Kasumi-1 (cell line): ENCODE results near the gene HSD17B12.
"Not testable (repeated sequence)": the region's sequence is repeated elsewhere in the genome, so short reads cannot be mapped to it uniquely, and the experiment has no call there.

Experiments used
- DNase-seq, 2 experiments: peaks; one replicate each; lab custom pipeline; 2025; lab: John Stamatoyannopoulos, UW

The HSD17B12 gene

DNA sequence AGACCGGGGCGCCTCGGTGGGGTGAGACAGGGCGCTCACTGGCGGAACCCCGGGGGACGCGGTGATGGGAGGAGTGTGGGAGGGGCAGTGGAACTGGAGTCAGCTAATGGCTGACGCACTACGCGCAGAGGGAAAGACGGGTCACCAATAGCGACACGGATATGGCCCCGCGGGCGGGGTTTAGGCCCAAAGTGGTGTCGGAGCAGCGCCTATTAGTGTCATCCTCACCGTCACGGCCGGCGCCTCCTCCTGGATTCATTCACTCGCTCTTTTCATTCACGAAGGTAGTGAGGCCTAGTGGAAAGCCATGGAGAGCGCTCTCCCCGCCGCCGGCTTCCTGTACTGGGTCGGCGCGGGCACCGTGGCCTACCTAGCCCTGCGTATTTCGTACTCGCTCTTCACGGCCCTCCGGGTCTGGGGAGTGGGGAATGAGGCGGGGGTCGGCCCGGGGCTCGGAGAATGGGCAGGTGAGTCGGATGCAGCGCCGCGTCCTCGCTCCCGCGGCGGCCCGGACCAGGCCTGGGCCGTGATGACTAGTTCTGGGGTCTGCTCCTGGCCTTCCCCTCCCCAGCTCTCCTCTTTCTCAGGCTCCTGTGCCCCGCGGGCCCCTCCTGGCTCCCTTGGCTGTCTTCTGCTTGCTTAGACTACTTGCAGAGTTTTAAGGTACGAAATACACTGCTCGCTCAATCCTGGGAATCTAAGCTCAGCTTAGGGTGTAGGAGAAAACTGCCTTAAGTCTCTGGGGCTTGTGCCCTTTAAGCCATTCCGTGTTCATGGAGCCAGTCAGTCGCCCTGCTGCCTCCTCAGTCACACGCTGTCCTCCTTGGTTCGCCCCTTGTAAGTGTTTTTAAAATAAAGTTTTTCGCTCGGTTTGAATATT lies at the start of gene HSD17B12:
Gene HSD17B12 (plus strand): TSS at position 218 of the 880 bp plus-strand sequence. CDS start 90 bp downstream, at position 308.
- peak; percentile 99 to 100 for DNase-seq

DNA sequence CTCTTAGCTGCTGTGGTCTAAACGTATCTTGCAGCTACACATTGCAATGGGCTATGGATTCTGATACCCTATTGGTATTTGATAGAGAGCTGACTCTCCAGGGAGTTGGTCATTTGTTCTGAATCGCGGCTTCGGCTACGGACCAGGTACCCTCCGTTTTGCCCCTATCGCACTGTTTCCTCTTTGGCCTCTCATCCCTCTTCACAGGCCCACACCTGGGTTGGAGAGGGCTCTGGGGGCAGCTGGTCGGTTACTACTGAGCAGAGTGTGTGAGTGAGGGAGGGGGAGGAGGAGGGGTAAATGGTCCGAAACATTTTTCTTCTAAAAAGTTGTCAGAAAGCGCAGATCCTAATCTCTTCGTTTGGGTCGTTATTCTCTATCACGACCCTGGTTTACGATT lies 48.8 kb upstream of the HSD17B12 start:
- DNase-seq, result no peak

DNA sequence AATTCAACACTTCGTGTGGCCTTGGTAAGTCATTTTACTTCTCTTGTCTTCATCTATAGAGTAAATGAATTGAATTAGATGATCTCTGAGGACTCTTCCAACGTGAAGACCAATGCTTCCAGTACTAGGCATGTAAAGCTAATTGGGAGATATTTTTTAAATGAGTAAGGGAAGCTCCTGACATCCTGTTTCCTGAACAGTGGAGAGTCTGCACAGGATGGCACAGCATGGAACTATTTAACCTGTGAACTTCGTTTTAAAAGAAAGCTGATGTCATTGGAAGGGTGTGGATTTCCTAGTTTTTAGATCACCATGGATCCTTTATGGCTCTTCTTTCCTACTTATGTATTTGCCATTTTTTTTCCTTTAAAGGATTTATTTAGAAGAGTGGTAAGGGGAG lies 48.4 kb upstream of the HSD17B12 start:
- DNase-seq, result no peak

DNA sequence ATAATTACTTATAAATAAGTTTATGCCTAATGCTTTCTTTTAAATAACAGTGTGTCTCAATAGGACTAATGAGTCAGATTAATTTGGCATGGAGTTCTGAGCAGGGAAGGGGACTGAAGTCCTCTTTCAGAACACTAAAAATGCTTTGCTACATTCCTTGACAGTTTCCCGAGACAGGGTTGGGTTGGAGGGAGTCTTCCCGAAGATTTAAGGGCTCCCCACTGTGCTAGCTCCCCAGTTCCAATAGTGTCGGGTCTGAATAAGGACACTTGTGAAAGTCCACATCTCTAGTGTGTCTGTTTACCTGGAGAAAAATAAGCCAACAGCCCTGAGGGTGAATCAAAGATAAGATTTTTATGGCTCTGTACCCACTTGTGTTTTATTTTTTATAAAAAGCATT lies 41.8 kb upstream of the HSD17B12 start:
- no peak for DNase-seq

DNA sequence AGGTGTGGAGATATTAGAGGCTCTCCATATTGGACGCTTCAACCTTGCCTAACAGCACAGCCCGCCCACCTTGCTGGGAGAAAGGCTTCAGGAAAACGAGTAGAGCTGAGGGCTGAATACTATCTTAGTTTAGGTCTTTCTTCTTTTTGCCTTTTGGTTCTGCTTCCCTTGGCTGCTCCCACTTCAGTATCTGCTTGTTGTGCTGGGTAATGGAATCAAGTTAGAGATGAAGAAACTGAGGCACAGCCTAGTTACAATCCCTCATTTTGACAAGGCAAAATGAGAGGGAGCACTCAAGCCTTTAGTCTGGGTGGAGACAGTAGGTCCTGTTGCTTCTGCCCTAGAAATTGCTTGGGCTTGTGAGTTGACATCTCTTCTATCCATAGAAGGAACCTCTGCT lies 41.3 kb upstream of the HSD17B12 start:
- DNase-seq, result no peak

DNA sequence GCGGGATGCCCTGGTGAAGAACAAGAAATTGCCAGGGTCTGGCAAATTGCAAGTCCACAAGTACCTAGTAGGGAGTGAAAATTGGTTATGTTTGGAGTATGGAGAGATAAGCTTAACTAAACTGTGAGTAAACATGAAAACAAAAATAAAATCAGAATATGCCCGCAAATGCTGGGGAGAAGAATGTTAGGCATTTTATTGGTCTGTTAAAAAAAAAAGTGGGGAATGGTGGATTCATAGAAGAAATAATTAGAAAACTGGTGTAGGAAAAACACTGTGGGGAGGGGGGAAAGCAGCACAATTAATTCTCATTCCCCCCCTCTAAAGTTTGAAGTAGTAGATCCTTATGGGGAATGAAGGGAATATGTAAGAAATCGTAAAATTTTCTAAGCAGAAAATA lies 40.6 kb upstream of the HSD17B12 start:
- no peak for DNase-seq

DNA sequence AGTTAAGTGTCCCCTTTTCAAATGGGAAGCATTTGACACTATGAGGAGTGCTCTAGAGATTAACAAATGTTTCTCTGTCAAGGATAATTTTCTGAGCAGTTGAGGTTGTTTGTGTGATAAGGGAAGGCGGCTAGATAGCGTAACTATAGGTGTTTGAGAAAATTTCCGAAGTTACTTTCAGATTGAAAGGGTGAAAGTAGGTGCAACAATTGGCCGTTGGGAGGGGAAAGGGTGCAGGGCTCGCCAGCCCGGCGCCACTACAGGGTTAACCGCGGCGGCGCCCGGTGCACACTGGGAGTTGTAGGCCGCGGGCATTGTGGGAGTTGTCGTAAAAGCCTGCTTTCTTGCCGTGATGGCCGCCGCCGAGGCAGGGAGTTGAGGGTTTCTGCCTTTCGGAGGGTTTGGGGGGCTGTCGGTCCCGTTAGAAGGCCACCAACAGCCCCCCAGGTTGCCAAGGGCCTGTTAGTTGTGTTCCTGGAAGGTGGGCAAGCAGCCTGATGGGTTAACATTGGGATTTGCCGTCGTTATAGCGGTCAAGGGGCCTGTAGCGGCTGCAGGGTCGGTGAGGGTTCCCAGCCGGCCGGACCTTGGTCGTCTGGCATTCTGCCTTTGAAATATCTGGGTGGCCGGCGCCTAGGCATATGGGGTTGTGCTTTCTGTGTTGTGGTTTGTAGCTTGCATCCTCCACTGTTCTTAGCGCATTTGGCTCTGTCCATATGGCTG lies 36.5 kb upstream of the HSD17B12 start:
- DNase-seq, result peak; percentile 78 to 86

DNA sequence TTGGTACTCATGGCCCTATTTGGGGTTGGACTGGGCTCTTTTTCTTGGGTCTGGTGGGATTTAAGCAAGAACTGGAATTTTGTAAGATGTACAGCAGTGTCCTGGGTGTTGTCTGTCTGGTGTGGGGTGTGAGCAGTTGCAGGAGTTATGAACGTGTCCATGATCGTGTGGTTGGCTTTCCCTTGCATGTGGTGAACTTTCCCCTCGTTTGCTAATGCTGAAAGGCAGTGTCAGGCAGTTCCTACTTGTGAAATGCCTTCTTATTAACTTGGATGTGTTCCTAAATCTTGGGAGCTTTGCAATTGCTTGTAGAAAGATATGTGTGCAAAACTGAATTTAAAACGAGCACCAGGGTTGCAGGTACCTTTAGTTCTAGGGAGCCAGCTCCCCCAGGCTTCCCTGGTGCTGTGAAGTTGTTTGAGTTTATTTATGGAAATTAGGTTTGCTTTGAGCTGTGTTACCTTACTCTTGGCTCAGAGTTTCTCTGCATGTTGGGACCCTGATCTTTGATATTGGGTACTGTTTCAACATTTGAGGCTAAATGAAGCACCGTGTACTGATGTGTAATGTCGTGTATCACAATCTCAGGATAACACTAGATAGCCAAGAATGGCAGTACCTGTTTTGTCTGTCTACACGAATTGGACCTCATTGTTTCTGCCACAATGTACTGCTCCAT lies 35.8 kb upstream of the HSD17B12 start:
- DNase-seq, result no peak

DNA sequence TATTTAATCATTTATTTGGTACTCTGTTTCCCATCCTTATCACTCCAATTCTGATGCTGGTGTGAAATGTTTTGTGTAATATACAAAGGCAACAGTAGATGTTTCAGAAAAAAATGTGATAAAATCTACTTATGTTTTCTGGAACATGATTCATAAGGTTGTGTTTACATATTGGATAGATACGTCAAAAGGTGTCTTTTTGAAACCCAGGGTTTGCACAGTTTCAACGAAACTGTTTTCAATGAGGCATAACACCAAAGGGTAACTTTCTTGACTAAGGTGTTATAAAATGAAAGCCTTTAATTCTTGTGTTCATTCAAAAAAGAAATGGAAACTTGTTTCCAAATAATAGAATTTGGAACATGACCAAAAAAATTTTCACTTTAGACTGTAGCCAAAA lies 33.8 kb upstream of the HSD17B12 start:
- no peak for DNase-seq

DNA sequence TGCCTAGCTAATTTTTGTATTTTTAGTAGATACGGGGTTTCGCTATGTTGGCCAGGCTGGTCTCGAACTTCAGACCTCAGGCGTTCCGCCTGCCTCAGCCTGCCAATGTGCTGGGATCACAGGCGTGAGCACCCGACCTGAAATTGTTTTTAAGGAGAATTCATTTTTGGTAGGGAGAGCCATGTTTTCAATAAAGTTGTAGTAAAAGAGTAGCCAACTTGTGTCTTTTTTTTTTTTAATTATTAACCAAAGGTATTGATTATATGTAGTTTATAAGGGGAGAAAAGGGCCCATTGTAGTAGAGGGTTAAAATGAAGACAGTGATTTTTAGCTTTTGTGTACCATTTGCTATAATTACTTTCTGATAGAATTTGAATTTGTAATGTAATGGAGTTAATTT lies 31.6 kb upstream of the HSD17B12 start:
- no peak for DNase-seq

DNA sequence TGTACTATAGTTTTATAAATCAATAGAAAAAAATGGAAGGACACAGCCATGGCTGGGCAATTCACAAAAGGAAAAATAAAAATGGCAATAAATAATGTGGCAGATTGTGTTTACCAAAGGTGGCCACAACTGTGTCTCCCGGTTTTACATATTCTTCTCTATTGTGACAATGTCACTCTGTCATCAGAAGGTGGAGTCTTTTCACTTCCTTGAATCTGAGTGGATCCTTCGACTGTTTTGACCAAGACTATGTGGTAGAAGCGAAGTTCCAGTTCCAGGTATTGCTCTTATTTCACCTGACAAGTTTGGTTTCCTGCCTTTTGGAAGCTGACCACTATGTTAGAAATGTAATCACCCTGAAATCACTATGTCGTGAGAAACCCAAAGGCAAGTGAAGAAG lies 31.0 kb upstream of the HSD17B12 start:
- no peak for DNase-seq

DNA sequence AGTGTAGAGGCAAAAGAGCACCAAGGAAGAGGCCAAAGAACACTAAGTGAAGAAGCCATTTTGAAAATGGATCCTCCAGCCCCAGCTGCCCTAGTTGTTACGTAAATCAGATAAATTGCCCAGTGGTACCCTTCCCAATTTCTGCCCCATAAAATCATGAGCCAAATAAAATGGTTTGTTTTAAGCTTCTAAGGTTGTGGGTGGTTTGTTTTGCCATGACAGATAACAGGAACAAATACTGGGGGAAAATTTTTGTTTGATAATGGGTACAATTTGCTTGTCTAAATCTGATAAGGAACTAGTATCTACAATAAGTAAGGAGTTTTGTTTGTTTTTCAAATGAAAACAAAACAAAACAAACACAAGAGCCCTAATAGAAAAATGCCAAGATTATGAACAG lies 30.6 kb upstream of the HSD17B12 start:
- DNase-seq, result no peak

DNA sequence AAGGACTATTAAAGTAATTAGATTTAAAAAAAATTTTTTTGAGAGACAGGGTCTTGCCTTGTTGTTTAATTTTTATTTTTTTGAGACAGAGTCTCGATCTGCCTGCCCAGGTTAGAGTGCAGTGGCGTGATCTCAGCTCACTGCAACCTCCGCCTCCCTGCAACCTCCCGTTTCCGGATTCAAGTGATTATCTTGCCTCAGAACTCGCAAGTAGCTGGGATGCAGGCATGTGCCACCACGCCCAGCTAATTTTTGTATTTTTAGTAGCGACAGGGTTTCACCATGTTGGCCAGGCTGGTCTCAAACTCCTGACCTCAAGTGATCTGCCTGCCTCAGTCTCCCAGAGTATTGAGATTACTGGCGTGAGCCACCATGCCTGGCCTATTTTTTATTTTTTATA lies 17.5 kb upstream of the HSD17B12 start:
- not testable (repeated sequence) for DNase-seq

DNA sequence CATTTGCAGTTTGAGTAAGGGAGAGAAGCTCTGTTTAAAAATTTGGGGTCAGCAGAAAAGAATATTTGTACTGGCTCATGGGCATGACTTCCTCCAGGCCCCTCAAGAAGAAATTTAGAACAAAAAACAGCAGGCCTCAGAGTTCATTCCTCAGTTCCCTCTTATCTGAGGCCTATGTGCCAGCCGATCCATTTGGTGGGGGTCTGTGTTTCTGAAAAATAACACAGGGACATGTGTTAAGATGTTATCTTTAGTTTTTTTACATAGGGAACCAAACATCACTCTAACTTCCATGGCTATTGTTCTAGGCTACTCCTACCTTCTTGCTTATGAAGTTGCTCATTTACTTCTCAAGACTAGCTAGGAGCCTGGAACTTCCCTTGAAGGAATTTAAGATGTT lies 16.2 kb upstream of the HSD17B12 start:
- DNase-seq, result no peak

DNA sequence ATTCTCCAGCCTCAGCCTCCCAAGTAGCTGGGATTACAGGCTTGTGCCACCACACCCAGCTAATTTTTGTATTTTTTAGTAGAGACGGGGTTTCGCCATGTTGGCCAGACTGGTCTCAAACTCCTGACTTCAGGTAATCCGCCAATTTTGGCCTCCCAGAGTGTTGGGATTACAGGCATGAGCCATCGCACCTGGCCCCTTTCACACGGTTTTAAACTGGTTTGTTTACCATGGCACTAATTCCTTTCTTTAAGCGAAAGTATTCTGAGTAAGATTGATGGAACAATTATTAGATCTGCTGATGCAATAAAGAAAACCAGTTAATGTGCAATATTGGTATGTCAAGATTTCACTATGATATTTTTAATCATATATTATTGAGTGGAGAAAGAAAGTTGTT lies 9.3 kb upstream of the HSD17B12 start:
- DNase-seq, result not testable (repeated sequence)

DNA sequence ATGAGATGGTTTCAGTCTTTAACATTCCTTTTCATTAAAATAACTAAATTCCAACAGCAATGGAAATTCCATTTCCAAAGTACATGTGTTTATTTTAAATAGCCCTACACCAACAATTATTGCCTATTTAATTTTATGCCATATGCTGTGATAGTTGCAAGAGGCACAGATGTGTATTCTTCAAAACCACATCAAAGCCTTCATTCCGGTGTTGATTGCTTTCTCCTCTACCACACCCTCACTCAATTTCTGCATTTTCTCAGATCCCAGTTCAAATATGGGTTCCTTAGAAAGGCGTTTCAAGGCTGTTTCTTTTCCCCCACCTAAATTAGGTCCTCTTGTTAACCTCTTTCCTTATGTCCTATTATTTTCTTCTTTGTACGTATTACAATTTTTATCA lies 6.0 kb upstream of the HSD17B12 start:
- no peak for DNase-seq

DNA sequence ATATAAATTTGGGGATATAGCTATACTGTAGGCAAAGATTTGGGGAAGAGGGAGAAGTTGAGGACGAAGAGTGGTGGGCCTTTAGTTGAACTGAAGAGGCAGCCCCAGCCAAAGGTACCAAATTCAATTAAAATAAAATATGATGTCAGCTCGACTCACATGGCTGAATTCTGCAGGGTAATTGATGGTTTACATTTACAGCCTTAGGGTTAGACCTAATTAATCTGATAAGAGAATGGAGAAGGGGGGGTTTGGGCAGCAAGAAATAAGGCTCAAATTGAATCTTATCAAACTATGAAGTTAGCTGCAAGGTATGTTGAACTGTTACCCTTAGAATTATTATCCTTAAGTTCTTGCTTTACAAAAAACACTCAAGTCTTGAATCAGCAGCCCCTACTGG lies 3.6 kb upstream of the HSD17B12 start:
- DNase-seq, result no peak

DNA sequence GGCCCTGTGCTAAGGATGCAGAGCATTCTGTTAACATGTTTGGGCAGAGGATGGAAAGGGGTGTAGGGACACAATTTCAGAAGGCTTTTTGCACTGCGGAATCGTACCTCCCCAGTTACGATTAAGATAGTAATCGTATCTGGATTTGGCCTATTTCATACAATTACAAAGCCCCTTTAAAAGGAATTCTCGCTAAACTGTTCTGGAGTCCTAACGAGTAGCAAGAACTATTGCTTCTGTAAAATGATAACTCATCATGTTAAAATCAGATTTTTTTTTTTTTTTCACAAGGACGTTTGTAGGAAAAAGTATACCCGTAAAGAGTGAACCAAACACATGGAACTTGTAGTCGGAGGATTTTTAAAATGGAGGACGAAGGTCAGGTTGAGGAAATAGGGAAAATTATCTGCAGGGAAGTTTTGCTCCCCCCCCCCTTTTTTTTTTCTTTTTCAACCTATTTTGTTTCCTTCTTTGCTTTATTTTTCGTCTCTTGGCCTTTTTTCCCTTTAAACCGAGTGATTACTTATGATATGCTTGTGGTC lies 934 bp downstream of the HSD17B12 start:
- peak; percentile 30 to 45 for DNase-seq

DNA sequence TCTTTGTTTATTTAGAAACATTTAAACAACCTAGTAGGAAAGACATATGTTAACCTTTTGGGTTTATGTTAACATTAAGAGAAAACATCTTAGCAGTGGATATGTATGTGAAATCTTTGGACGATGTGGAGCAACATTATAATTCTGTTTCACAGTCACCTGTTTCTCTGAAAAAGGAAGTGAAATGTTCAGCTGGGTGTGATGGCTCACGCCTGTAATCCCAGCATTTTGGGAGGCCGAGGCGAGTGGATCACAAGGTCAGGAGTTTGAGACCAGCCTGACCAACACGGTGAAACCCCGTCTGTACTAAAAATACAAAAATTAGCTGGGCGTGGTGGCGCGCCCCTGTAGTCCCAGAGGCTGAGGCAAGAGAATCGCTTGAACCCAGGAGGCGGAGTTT lies 1.5 kb downstream of the HSD17B12 start:
- DNase-seq, result peak in 1 of 2 experiments; percentile 4

DNA sequence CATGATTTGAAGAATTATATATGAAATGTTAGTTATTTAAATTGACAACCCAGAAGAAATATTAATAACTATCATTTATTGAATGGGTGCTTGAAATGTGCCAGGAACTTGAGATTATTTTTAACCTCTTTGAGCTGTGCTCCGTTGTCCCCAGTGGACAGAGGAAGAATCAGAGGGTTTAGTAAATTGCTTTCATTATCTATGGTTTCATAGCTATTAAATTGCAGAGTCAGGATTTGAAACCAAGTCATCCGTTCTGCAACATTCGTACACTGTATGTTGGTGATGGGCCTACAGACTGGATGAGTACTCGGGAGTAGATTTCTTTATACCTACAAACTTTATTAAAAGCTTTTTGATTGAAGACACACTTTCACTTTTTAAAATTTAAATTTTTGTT lies 4.9 kb downstream of the HSD17B12 start:
- DNase-seq, result peak; percentile 20 to 63

DNA sequence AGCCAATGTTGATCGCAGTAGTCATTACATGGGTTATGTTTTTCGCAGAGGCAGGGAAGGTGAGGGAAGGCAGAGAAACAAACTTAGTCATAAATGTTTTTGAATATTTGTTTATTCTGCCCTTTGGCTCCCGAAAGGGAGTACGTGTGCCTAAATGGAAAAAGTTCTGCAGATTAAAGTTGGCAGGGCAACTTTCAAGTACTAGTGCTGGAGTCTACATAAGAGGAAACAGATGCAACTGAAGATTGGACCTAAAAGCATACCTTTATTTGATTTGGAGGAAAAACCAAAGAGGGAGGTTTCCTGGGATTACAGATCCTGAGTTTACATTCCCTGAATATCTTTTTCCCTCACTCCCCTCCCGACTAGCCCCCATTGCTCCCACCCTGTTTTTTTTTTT lies 5.7 kb downstream of the HSD17B12 start:
- DNase-seq, result peak; percentile 20 to 41

DNA sequence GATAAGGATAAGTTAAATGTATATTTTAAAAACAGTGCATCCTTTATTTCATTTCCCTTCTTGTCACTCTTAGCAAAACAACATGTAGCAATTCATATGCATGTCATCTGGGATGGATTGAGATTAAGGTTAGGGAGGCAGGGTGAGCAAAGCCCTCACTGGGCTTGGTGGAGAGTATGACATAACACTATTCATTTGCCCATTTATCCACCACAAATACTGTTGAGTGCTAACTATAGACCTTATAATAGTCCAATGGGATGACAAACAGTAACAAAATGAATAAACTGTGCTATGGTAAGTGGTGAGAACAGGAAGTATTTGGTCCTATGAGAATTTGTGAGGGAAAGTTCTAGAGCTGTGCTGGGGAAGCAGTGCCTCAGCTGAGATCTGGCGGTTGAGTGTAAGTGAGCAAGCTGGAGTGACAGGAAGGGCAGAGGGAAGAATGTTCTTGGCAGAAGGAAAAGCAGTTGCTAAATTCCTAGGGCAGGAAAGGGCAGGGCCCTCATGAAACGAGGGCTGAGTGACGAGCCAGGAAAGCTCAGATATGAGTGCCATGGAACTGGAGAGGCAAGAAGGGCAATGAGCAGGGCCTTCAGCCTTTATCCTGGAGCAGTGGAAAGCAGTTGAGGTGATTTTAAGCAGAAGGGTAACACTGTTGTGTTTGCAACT lies 6.7 kb downstream of the HSD17B12 start:
- peak; percentile 61 to 62 for DNase-seq
